Loucy (cell line): ENCODE measurements around the gene FAM114A2.

Experiments
- CTCF ChIP-seq: fragments of 200-600 bp; sonication (generic); conservative IDR thresholded peaks from 2 replicates; pipeline ENCODE4 v1.5.1; 2014; ENCODE audit warnings: mild to moderate bottlenecking, antibody characterized with exemption, low read length
- EZH2phosphoT487 ChIP-seq: fragments of 200-600 bp; IDR thresholded peaks from 2 replicates; pipeline ENCODE4 v1.6.1; 2018; ENCODE audit warnings: antibody characterized with exemption, mild to moderate bottlenecking, moderate library complexity, borderline replicate concordance

GRCh38 chr5:153964880-153965645 lies 73.6 kb downstream of the FAM114A2 start:
- TF ChIP-seq CTCF (peak; percentile 74), EZH2phosphoT487 (no peak)
